IPS-18c (cell line): ENCODE measurements around the gene ARID1B.

Source experiments
- H3K4me3 ChIP-seq: 2 replicates; pipeline ENCODE4 v1.7.0; 2013; ENCODE audit warnings: low read depth, mild to moderate bottlenecking, low read length, moderate library complexity; ENCODE audit not compliant: insufficient read depth
- H3K9me3 ChIP-seq: one replicate; pipeline ENCODE4 v1.6.1; 2013; ENCODE audit warnings: mild to moderate bottlenecking, low read length, moderate library complexity; ENCODE audit not compliant: control insufficient read depth, insufficient read depth

The ARID1B gene

DNA sequence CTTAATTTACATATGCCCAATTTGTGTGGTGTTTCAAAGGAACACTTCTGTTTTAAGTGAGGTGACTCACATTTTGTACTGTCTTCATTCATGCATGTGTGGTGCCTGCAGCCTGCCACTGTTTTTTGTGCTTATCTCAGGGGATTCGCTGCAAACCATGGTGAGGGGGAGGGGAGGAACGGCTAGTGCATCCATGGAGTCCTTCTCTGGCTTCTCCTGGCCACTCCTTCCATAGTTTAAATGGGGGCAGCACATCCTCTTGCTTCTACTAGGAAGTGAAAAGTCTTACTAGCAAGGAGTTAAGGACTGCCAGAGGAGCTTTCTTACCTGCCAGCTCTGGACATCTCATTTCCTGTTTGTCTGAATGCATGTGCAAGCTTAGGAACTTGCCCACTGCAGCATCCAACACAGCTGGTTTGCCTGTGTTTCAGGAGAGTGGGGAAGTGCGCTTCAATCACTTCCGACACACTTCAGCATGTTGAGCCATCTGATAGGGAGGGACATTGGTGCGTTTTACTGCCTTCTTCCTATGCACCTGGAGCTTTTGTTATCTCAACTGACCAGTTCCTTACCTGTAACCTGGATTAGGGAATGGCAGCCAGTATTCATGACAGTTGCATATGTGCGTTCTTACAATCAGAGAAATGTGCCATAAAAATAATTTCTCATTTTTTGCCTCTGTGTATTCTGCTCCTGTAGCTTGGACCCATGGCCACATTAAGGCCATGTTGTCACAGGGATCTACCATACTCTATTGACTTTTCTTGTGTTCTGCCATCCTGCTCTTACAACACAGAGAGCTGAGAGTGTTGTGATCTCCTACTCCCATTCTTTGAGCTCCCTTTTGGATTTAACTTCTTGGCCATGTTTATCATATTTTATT is 211.3 kb downstream of the ARID1B start:
- H3K9me3 ChIP-seq = no peaks in the 10 kb centered on the region
- no peak overlapping the region for H3K4me3 ChIP-seq

DNA sequence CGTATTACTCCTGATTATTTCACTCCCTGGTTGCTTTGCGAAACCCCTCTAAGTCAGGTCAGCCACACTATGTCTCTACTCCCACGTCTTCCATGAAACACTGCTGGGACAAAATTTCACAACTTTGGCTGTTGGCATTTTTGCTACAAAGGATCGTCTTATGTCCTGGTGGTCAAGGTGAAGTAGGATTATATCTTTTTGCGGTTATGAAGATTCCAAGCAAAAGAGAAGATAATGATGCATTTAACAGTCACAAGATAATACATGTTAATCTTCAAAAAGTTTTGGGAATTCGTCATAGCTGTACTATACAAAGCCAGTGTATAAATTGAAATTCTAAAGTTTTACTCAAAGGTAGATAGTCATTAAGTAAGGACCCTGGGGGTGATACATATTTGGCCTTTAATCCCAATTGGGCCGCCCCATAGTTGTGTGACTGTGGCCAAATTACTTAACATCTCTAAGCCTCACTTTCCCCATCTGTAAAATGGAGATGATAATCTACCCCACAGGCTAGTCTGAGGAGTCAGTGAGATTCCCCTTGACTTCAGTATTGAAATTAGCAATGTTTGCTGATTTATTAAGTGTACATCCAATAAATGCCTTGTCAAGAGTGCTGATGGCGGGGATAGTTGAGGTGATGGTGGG is 212.1 kb downstream of the ARID1B start:
- no peak overlapping the region for H3K4me3 ChIP-seq
- no peaks in the 10 kb centered on the region for H3K9me3 ChIP-seq

DNA sequence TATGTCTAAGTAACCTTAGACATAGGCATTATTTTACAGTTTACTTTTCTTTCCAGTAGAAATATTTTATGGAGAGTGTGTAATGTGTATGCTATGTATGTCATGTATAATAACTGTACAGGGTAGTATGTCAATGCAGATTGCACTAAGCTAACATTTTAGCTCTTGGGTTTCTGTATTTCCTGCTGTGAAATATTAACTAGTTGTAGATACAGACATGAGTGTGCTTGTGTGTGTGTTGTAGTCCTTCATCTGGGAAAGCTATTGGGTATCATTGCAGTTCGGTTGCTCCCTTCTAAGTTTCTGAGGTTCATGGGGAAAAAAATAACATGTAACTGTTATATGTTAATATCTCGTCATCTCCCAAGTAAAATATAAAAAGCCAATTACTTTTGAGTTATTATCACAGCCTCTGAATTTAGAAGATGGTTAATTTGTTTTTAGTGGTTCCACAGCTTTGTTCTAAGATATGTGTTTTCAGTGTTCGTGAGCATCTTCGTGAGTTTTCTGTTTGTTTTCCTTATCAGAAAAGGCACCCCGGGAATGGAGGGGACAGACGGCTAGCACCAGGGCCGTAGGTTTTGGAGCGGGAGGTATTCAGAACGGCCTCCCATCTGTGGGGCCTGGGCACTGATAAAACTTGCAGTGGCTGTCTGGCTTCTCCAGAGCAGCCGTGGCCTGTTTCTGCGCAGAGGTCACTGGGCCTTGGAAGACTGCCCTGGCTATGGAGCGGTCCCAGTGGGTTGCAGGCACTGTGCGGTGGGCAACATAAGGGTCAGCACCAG is 215.0 kb downstream of the ARID1B start:
- H3K4me3 ChIP-seq = no peak overlapping the region

DNA sequence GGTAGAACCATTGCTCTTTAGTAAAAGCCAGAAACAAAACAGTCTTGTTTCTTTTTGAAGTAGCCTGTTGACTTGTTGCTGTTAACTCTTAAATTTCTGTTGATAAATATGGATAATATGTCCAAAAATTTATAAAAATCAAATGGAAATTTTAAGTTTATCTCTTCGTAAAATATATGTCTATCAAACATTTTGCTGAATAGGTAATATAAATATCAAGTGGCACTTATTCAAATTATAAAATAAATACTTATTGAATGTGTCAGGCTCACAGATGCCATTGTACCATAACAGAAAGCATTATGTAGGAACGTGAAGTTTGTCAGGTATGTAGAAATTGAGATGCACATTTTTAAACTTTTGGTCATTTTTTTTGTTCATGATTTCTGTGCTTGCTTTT is 216.5 kb downstream of the ARID1B start:
- Histone ChIP-seq H3K9me3 (no peaks in the 10 kb centered on the region), H3K4me3 (no peak overlapping the region)

More for the DNA sequence above, 215.0 kb downstream of the ARID1B start:
- H3K9me3 ChIP-seq = no peaks in the 10 kb centered on the region

DNA sequence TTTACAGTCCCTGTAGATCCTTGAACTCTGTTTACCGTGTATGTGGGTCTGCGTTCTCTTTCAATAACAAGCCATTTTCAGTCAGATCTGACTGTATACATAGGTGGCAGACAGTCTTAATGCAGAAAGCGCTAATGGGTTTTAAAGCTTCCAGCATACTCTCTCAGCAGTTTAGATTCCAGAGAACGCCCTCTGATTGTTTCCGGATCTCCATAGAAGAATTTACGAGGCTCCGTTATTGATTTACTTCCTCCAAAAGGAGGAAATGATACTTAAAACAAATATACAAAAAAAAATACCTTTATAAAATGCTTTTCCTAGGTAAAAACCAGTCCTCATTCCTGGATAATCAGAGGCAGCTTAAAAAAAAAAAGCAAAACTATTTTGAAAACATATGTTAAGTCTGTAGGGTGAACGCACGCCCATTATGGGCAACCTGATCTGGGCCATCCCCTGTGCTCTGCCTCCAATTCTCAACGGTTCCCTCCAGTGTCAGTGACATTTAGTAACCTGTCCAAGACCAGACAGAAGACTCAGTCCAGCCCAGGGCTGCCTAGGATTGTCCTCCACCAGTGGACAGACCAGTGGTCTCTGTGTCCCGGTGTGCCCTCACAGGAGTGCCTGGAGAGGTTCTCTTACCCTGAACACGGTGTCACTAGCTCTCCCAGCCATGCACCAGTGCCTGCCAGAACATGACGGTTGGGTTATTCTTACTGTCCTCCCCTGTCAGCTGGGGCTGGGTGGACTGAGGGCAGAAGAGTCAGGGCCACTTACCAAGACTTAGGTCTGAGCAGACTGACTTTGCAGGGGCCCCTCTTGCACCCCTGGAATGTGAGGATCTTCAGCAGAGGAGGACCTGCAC is 217.3 kb downstream of the ARID1B start:
- H3K4me3 ChIP-seq = no peak overlapping the region
- H3K9me3 ChIP-seq = no peaks in the 10 kb centered on the region

DNA sequence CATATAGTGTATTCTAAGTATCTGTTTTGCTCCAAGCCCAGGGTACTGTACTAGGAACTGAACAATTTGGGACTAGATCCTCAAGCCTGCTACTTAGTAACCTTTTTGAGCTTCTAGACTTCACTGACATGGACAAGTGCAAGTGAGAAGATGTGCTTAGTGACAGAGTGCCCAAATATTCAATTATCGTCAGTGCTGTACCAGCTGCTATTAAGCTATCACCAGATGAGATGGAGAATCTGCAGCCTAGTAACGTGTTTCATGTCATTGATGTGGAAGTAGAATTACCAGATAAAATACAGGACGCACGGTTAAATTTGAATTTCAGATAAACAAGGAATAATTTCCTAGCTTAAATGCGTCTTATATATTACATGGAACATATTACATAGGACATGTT is 218.3 kb downstream of the ARID1B start:
- Histone ChIP-seq H3K9me3 (no peaks in the 10 kb centered on the region), H3K4me3 (no peak overlapping the region)

GRCh38 chr6:156996265-156996664 is 219.1 kb downstream of the ARID1B start:
- Histone ChIP-seq H3K9me3 (no peaks in the 10 kb centered on the region), H3K4me3 (no peak overlapping the region)

DNA sequence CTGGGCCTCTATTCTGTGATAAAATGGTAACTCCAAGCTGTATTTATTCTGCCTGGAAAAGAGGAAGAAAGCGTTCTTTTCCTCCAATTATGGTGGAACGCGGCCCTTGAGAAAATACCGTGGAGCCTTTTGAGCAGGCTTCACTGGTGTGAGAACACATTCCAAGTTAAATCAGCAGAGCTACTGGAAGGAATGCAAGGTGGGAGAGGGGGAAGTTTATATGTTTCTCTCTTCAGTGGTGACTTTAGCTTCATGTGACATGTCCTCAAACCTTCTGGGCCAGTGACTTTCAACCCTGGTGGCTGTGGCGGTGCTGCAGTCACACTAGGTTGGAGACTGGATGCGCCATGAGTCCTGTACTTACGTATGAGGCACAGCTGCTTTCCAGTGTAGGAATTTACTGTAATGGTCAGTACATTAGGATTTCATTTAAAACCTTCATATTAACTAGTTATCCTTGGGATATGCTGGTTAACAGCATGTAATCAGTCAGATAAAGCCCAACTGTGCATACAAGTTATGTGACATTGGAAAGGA is 221.7 kb downstream of the ARID1B start:
- Histone ChIP-seq H3K4me3 (no peak overlapping the region), H3K9me3 (no peaks in the 10 kb centered on the region)

DNA sequence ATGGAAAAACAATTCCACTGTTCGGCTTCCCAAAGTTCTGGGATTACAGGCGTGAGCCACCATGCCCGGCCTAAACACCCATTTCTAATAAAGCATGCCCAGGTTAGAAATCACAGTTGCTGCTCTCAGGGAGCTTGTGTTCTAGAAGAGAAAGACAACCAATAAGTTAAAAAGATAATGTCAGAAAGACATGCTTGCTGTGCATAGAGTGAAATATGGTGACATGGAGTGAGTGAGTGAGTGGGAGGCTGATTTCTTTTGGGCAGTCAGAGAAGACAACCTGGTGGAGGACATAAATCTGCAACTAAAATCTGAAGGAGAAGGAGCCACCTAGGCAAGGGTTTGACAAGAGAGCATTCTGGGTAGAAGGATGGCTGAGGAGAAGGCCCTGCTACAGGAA is 222.6 kb downstream of the ARID1B start:
- Histone ChIP-seq H3K9me3 (no peaks in the 10 kb centered on the region), H3K4me3 (no peak overlapping the region)

DNA sequence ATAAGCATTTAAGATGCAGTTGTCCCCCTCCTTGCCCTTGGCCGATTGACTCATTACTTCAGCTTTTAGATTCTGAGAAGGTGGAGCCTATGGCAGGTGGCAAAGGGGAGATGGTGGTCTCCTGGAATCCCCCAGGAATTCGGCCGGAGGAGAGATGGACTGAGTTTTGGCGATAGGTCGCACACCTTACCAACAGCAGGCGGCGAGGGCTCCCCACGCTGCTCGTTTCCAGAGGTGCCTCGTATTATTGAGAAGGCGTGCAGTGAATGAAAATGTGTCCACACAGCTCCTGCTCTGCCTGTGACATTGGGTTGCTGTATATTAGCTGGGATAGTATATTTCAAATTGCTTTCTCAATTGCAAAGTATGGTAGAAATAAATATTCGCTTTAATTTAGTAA is 224.5 kb downstream of the ARID1B start:
- H3K9me3 ChIP-seq = no peaks in the 10 kb centered on the region
- H3K4me3 ChIP-seq = no peak overlapping the region

DNA sequence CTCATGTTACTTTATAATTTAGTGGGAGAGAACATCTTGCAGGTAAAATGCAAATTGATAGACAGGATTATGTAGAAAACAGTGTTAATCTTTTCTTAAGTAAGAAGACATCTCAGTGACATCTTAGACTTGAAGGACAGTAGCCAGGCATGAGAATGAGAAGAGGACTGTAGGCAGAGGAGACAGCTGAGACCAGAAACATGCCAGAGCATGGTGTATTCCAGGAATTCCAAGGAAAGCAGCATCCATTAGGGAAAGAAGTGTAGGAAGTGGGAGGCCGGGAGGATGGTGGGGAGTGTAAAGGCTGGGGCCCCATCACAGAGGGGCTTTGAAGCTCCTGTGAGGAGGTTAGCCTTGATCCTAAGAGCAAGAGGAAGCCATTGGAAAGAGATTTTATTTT is 225.6 kb downstream of the ARID1B start:
- Histone ChIP-seq H3K9me3 (no peaks in the 10 kb centered on the region), H3K4me3 (no peak overlapping the region)

GRCh38 chr6:157005940-157006339 is 228.8 kb downstream of the ARID1B start:
- H3K9me3 ChIP-seq = no peaks in the 10 kb centered on the region

GRCh38 chr6:157008568-157008967 is 231.4 kb downstream of the ARID1B start:
- no peaks in the 10 kb centered on the region for H3K9me3 ChIP-seq

More at GRCh38 chr6:157005940-157006339, 228.8 kb downstream of the ARID1B start:
- H3K4me3 ChIP-seq = no peak overlapping the region

GRCh38 chr6:157012355-157012754 is 235.2 kb downstream of the ARID1B start:
- no peak overlapping the region for H3K4me3 ChIP-seq
- no peaks in the 10 kb centered on the region for H3K9me3 ChIP-seq

More at GRCh38 chr6:157008568-157008967, 231.4 kb downstream of the ARID1B start:
- no peak overlapping the region for H3K4me3 ChIP-seq

- no peaks in the 10 kb centered on the region for H3K9me3 ChIP-seq
- no peak overlapping the region for H3K4me3 ChIP-seq
These were observed 236.6 kb downstream of the ARID1B start for GRCh38 chr6:157013649-157014304.

GRCh38 chr6:157014871-157015270 is 237.7 kb downstream of the ARID1B start:
- H3K4me3 ChIP-seq = no peak overlapping the region
- H3K9me3 ChIP-seq = no peaks in the 10 kb centered on the region
